Right hindlimb (tissue), 1 donor: ENCODE measurements around the gene VEGFA.

Source experiments
- DNase-seq: peaks from one replicate; pipeline ENCODE4 v3.0.0-alpha.2; 2018

The VEGFA gene

GRCh38 chr6:43788301-43788700 lies 18.3 kb downstream of the VEGFA start:
- DNase-seq, result no peak

GRCh38 chr6:43789447-43789846 lies 19.4 kb downstream of the VEGFA start:
- no peak for DNase-seq

- no peak for DNase-seq
Observed at GRCh38 chr6:43790031-43790430, 20.0 kb downstream of the VEGFA start.

- no peak for DNase-seq
Observed at GRCh38 chr6:43791745-43792422, 21.9 kb downstream of the VEGFA start.

- no peak for DNase-seq
Observed at GRCh38 chr6:43793154-43793874, 23.3 kb downstream of the VEGFA start.

- no peak for DNase-seq
Observed at GRCh38 chr6:43793875-43794242, 23.8 kb downstream of the VEGFA start.

GRCh38 chr6:43795421-43795820 lies 25.4 kb downstream of the VEGFA start:
- DNase-seq, result no peak

GRCh38 chr6:43796168-43796567 lies 26.2 kb downstream of the VEGFA start:
- no peak for DNase-seq

- no peak for DNase-seq
Observed at GRCh38 chr6:43796903-43797890, 27.2 kb downstream of the VEGFA start.

GRCh38 chr6:43797919-43798318 lies 27.9 kb downstream of the VEGFA start:
- no peak for DNase-seq

- no peak for DNase-seq
Observed at GRCh38 chr6:43798688-43799444, 28.9 kb downstream of the VEGFA start.

- no peak for DNase-seq
Observed at GRCh38 chr6:43799551-43800297, 29.7 kb downstream of the VEGFA start.

- DNase-seq, result no peak
Observed at GRCh38 chr6:43800298-43800623, 30.2 kb downstream of the VEGFA start.

- DNase-seq, result no peak
Observed at GRCh38 chr6:43800746-43801494, 30.9 kb downstream of the VEGFA start.

GRCh38 chr6:43801495-43802181 lies 31.6 kb downstream of the VEGFA start:
- no peak for DNase-seq

GRCh38 chr6:43803055-43803782 lies 33.2 kb downstream of the VEGFA start:
- no peak for DNase-seq

GRCh38 chr6:43803783-43804549 lies 34.0 kb downstream of the VEGFA start:
- DNase-seq, result no peak

GRCh38 chr6:43804550-43805223 lies 34.7 kb downstream of the VEGFA start:
- DNase-seq, result no peak

GRCh38 chr6:43805699-43806042 lies 35.7 kb downstream of the VEGFA start:
- DNase-seq, result no peak
